Stomach (tissue), 9 donors: ENCODE results near the gene TTC34. TPM values are rescaled to one million over a fixed set of nuclear protein-coding genes. Genes with fewer than 3 reads are reported as not detected.

Experiments
- DNase-seq, 2 donors: peaks; one replicate each; pipeline versions ENCODE4 v3.0.0 to v3.0.0-alpha.2; 2013 to 2019
- H3K27ac ChIP-seq, 5 donors: fragments of 200-600 bp in 4 of 5; sonication (generic) in 4 of 5; one replicate each; pipeline ENCODE4 v1.5.1; 2013 to 2019; ENCODE audit warnings: mild to moderate bottlenecking in 1 of 5, moderate library complexity in 1 of 5
- H3K27me3 ChIP-seq, 3 donors: fragments of 200-600 bp; sonication (generic); one replicate each; pipeline ENCODE4 v1.5.1; 2017 to 2019; ENCODE audit warnings: mixed run types in 1 of 3
- H3K36me3 ChIP-seq, 4 donors: fragments of 200-600 bp; sonication (generic); 1 replicate in 3 of 4; 2 replicates in 1 of 4; pipeline ENCODE4 v1.5.1; 2016 to 2019
- H3K4me1 ChIP-seq, 4 donors: fragments of 200-600 bp; sonication (generic); one replicate each; pipeline ENCODE4 v1.5.1; 2016 to 2019
- H3K4me3 ChIP-seq, 4 donors: fragments of 200-600 bp; sonication (generic) in 3 of 4; one replicate each; pipeline ENCODE4 v1.5.1; 2016 to 2019; ENCODE audit warnings: mild to moderate bottlenecking in 1 of 4
- H3K9me3 ChIP-seq, 4 donors: fragments of 200-600 bp; sonication (generic); one replicate each; pipeline ENCODE4 v1.5.1; 2016 to 2019
- CTCF ChIP-seq, 7 experiments: fragments of 450-650 bp in 4 of 7; fragments of 200-600 bp in 3 of 7; sonication (generic) in 3 of 7; IDR thresholded peaks; one replicate each; pipeline ENCODE4 v1.5.1; 2016 to 2019; ENCODE audit warnings: antibody characterized with exemption in 7 of 7, control low read depth in 2 of 7, mild to moderate bottlenecking in 1 of 7
- EP300 ChIP-seq: sonication (generic); formaldehyde crosslinking; IDR thresholded peaks from one replicate; pipeline ENCODE4 v1.6.1; 2017; ENCODE audit warnings: antibody characterized with exemption
- POLR2A ChIP-seq, 4 donors: fragments of 450-650 bp; IDR thresholded peaks; one replicate each; pipeline ENCODE4 v1.6.1; 2016; ENCODE audit warnings: antibody characterized with exemption in 4 of 4, control low read depth in 2 of 4, mild to moderate bottlenecking in 1 of 4, moderate library complexity in 1 of 4
- POLR2AphosphoS5 ChIP-seq, 3 donors: sonication (generic); formaldehyde crosslinking; IDR thresholded peaks; one replicate each; pipeline ENCODE4 v1.6.1; 2016; ENCODE audit warnings: antibody characterized with exemption in 3 of 3
- WGBS, 5 donors: extraction: QIAGEN DNeasy Blood & Tissue Kit in 3 of 5; methylation state at CpG; one replicate each; pipeline versions ENCODE4 v1.1.5 to v1.1.7; 2013 to 2018; 5-methylcytosine and 5-hydroxymethylcytosine counted together
- intact Hi-C: fragments of 100-400 bp; cut with DNase I; formaldehyde crosslinking; loops from one replicate; pipeline ENCODE4 v1.15.1; 2023; ENCODE audit warnings: low total_unique reads
- polyA plus RNA-seq, 3 donors: library from polyadenylated mRNA; stranded (reverse); fragments of 200-250 nt; gene quantifications; one replicate each; pipeline ENCODE4 v1.2.3, GENCODE V29; 2013
- total RNA-seq, 5 donors: library from RNA; depleted of rRNA; stranded (reverse); fragments of >200 nt; gene quantifications; one replicate each; pipeline versions ENCODE4 v1.1.0 to v1.2.3, GENCODE V29; 2014 to 2016
- donor health status: healthy with polysubstance abuse.
- donor health status: Bipolar disorder and iron deficiency.
- donor health status: healthy.

TTC34 gene
- total and polyA plus RNA-seq, 8 donors: 0.06 to 1.3 (median 0.33) TPM; not detected in 2

GRCh38 chr1:2823921-2824610, 22.6 kb upstream of the TTC34 start:
- H3K36me3 ChIP-seq: no peaks in the 10 kb centered on the region
- DNase-seq: no peak
- H3K27me3 ChIP-seq: peaks cover 0 to 78% (median 8%) of the 10 kb centered on the region in 3 donors
- peaks cover 0 to 7% (median 3%) of the 10 kb centered on the region in 4 donors for H3K4me1 ChIP-seq
- intact Hi-C loops: no loop called here
- H3K4me3 ChIP-seq: no peak overlapping the region
- TF ChIP-seq POLR2A (IDR thresholded peaks at IDR 0.05) (no peak), CTCF (IDR thresholded peaks at IDR 0.05) (no peak), EP300 (no peak), POLR2AphosphoS5 (IDR thresholded peaks at IDR 0.05) (no peak)
- WGBS, 5 donors: 70 to 79% (median 75%) methylated on average over 19 to 22 of the region's 22 CpGs
- H3K9me3 ChIP-seq: peaks cover 0 to 23% (median 20%) of the 10 kb centered on the region in 4 donors
- H3K27ac ChIP-seq: no peak overlapping the region

GRCh38 chr1:2822621-2823145, 21.2 kb upstream of the TTC34 start:
- no peak for DNase-seq
- 85 to 92% (median 89%) methylated on average over 12 of the region's 12 CpGs for whole genome bisulfite sequencing, 5 donors
- intact Hi-C loops: no loop called here

GRCh38 chr1:2821966-2822620, 20.6 kb upstream of the TTC34 start:
- TF ChIP-seq CTCF (IDR thresholded peaks at IDR 0.05): peak in 5 of 7 experiments; percentile 35 to 61 (median 40)
- TF ChIP-seq EP300: no peak
- H3K27ac ChIP-seq: no peak overlapping the region
- no peak overlapping the region for H3K4me3 ChIP-seq
- peaks cover 0 to 5% (median 3%) of the 10 kb centered on the region in 4 donors for H3K9me3 ChIP-seq
- intact Hi-C loops: no loop called here
- 10 to 25% (median 22%) methylated on average over 16 to 29 of the region's 29 CpGs for WGBS, 5 donors
- peaks cover 0 to 7% (median 3%) of the 10 kb centered on the region in 4 donors for H3K4me1 ChIP-seq
- peaks cover 0 to 87% (median 8%) of the 10 kb centered on the region in 3 donors for H3K27me3 ChIP-seq
- no peaks in the 10 kb centered on the region for H3K36me3 ChIP-seq
- peak; percentile 66 to 76 for DNase-seq

More at GRCh38 chr1:2822621-2823145, 21.2 kb upstream of the TTC34 start:
- Histone ChIP-seq H3K9me3 (peaks cover 0 to 11% (median 9%) of the 10 kb centered on the region in 4 donors), H3K27ac (no peak overlapping the region), H3K36me3 (no peaks in the 10 kb centered on the region), H3K4me3 (no peak overlapping the region), H3K4me1 (peaks cover 0 to 7% (median 3%) of the 10 kb centered on the region in 4 donors), H3K27me3 (peaks cover 0 to 87% (median 8%) of the 10 kb centered on the region in 3 donors)
- no peak for TF ChIP-seq EP300
- TF ChIP-seq POLR2A (IDR thresholded peaks at IDR 0.05): no peak
- TF ChIP-seq CTCF (IDR thresholded peaks at IDR 0.05): no peak
- no peak for TF ChIP-seq POLR2AphosphoS5 (IDR thresholded peaks at IDR 0.05)

GRCh38 chr1:2821373-2821955, 20.0 kb upstream of the TTC34 start:
- Histone ChIP-seq H3K4me3 (no peak overlapping the region), H3K27me3 (peaks cover 0 to 85% (median 8%) of the 10 kb centered on the region in 3 donors), H3K27ac (no peak overlapping the region), H3K36me3 (no peaks in the 10 kb centered on the region), H3K4me1 (peaks cover 0 to 7% (median 3%) of the 10 kb centered on the region in 4 donors), H3K9me3 (no peaks in the 10 kb centered on the region)
- intact Hi-C loops: no loop called here
- no peak for TF ChIP-seq CTCF (IDR thresholded peaks at IDR 0.05)
- no peak for TF ChIP-seq POLR2A (IDR thresholded peaks at IDR 0.05)
- no peak for TF ChIP-seq POLR2AphosphoS5 (IDR thresholded peaks at IDR 0.05)
- no peak for TF ChIP-seq EP300
- 75 to 85% (median 80%) methylated on average over 9 to 17 of the region's 17 CpGs for WGBS, 5 donors
- DNase-seq: no peak
